HG02840 (cell line): ENCODE results near the gene APMAP.

Source experiments
- ATAC-seq: cut with Tn5 transposase; IDR thresholded peaks from one replicate; pipeline ENCODE4 v1.9.1; 2021; ENCODE audit warnings: mild to moderate bottlenecking, moderate library complexity, moderate number of reproducible peaks; ENCODE audit not compliant: unreplicated experiment, low FRiP score

Gene APMAP

DNA sequence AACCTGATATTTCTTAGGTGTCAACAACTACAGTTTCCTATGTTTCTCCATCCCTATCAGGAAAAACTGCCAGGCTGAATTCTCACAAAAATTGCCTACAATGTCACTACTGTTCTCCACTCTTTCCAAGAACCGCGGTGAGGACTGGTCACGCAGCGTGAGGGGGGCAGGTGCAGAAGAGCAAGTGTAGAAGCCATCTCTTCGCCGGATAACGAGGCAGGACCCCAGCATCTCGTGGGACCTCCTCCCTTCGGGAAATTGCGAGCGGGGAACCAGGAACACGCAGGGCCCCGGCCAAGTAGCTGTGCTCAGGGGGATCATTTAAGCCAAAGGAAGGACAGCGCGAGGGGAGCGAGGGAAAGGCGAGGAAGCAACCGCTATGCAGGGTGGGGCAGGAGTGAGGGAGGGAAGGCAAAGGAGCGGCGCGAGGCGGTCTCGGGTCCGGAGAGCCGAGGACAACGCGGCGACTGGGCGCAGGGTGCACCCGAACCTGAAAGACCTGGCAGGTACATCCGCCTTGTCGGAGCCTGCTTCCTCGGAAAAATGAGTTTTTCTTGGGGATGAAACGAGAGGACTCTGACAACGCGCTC, 559 bp downstream of the APMAP start:
- ATAC-seq = peak; percentile 32

GRCh38 chr20:24990810-24991252, 1.7 kb downstream of the APMAP start:
- ATAC-seq = no peak

DNA sequence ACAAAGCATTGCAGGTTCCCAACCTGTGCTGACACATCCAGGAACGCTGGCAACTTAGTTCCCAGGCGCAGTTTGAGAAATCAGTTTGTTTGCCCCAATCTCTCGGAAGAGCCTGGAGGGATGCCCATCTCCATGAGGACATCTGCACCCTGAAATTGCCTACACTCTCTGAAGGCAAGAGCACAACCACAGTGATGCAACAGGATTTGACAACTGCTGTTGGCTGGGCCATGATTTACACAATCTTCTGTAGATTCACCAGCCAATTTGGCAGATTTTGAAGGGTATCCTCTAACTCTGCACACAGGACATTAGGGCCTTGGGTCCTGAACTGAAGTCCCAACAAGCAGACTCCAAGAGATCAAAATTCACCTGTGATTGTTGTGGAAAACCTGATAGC, 3.4 kb downstream of the APMAP start:
- ATAC-seq = no peak

DNA sequence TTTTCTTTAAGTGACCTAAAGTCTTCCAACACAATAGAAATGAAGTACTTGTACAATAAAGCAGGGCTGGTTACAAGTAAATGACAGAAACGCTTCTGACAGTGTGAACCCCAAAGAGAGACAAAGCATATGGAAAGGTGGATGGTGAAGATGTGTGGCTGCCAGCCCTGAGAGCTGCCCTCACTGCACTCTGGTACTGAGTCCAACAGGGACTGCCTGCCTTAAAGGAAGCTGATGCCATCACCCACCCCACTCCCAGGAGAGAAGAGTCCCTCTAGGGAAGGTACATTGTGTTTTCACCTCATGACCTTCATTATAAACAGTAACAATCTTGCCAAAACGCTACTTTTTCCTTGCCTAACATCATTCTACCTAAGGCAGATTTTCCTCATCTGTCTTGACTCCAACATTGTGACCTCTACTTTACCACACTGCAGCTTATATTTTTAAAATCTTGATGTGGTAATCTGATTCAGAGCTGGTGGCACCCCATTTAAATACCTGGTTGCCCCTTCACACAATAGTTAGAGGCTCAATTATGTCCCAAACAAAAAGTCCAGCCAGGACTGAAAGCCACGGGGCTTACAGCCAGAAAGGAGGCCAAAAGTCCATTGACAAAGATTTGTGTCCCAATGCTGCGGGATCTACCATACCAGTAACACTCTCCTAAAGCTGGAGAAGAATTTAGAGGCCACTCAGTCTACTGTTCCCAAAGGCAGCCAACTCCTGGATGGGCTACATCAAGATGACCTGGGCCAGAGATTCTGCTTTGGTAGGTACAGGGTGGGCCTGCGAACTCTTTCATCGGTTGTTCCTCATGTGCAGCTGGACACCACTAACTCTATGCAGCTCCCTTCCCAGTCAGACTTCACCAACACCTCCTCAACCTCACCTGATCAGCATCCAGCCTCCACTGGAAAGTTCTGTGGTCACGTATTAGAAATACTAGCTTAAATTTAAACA, 4.4 kb downstream of the APMAP start:
- no peak for ATAC-seq

- no peak for ATAC-seq
These were observed 5.3 kb downstream of the APMAP start for GRCh38 chr20:24987244-24987643.

GRCh38 chr20:24986436-24987015, 6.0 kb downstream of the APMAP start:
- ATAC-seq = no peak

GRCh38 chr20:24985802-24986201, 6.7 kb downstream of the APMAP start:
- ATAC-seq = no peak

DNA sequence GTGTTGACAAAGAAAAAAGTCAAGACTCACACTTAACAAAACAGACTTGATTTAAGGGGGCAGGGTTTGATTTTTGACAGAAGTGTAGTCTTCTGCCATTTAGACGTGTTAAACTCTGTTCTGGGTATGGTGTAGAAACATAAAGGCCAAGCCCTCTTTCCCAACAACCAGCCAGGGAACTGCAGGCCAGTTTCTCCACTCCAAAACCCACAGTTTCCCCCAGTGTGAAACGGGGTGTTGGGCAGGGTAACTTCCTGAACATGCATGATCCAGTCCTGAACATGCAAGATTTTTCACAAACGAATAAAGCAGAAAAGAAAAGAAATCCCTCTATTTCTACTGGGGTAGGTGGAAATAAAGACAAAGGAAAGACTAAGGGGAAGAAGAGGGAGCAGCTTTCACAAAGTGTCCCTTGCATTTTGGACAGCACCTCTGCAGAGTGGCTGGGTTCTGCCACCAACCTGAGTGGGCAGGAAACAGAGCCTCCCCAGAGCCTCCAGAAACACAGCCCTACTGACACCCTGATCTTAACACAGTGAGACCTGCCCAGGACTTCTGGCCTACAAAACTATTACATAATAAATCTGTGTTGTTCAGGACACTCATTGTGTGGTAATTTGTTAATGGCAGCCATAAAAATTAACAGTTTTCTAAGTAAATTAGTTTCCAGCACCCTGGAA, 7.5 kb downstream of the APMAP start:
- ATAC-seq = no peak

DNA sequence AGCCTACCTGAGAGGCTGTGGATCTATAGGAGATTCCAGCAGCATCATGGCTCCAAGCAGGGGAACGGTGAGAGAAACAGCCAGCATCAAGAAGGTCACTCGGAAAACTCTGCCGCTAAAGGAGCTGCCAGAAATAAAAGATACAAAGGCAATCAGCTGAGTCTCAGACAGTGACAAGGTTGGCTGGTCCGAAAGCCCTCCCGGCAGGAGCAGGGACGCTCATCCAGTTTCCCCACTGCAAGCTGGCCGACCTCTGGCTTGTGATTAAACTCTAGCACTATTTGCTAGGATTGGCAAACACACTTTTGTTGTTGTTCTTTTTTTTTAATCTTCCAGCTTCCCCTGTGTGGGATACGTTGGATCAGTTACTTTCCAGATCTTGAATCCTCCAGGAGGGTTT, 8.7 kb downstream of the APMAP start:
- ATAC-seq = no peak

- ATAC-seq = no peak
These were observed 10.8 kb downstream of the APMAP start for GRCh38 chr20:24981790-24982189.

DNA sequence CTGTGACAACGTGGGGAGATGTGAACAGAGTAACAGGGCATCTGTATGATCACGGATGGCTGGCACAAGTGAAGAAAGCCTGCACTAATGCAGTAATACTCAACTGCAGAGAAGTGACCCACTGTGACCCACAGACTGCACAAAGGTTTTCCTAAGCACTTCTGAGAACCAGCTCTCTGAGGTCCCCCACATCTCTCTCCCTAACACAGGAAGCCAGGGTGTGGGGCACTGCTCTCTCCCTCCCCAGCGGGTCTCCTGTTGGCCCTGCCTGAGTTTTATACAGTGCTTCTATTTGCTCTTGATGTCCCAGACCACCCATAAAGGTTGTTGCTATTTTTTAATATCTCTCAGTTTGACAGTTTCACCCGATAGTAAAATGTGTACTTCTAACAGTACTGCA, 11.3 kb downstream of the APMAP start:
- no peak for ATAC-seq

- no peak for ATAC-seq
These were observed 12.1 kb downstream of the APMAP start for GRCh38 chr20:24980291-24981053.

GRCh38 chr20:24979036-24979960, 13.3 kb downstream of the APMAP start:
- ATAC-seq = no peak

DNA sequence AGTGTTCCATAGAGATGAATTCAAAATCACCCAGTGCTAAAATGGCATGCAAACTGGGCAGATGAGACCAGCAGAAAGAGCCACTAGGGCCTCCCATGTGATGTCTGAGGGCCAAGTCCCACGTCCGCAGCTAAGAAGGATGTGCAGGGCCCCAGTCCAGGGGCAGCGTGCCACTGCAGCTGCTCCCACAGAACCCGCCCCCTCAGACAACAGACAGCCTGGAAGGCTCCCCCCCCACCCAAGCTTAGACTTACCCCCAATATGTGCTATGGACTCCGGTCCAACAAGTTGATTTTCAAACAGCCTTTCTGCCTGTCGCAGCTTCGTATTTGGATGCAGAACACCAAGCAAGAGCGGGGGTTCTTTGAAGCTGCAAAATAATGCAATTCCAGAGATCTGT, 14.0 kb downstream of the APMAP start:
- no peak for ATAC-seq

DNA sequence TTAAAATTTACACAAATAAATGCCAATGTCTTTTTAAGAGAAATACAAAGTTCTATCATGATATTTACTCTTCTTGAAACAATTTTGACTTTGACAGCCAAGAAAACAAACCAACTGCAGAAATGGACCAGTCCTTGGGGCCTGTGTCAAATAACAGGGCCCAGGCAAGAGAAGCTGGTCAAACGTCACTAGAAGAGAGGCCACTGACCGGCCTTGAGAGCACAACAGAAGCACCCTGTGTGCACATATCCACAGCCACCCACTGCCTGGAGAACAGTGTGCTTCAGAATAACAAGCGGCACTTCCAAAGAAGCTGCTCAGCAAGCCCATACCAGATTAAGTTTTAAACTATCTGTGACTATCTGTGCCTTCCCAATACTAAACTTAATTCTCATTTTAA, 14.8 kb downstream of the APMAP start:
- ATAC-seq = no peak

DNA sequence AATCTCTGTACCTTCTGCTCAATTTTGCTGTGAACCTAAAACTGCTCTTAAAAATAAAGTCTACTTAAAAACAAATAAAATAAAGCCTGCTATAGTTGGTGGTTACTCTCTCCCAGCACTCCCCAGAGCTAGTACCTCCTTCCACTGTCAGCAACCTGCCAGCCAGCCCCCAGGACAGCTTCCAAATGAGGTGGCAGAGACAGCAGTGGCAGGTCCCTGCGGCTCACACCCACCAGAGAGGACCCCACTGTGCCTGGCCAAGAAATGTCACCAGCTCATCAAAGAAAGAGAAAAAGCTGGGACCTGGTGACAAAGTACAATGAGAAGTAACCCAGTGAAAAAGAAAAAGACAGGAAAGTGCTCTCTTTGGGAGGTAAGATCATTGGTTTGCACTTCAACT, 15.2 kb downstream of the APMAP start:
- ATAC-seq = no peak

DNA sequence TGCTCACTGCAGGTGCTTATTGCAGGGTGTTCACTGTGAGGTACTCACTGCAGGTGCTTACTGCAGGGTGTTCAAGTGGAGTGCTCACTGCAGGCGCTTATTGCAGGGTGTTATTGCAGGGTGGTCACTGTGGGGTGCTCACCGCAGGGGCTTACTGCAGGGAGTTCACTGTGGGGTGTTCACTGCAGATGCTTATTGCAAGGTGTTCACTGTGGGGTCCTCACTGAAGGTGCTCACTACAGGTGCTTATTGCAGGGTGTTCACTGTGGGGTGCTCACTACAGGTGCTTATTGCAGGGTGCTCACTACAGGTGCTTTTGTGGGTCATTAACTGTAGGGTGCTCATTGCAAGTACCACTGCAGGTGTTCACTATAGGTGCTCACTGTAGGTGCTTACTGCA, 20.2 kb downstream of the APMAP start:
- no peak for ATAC-seq

DNA sequence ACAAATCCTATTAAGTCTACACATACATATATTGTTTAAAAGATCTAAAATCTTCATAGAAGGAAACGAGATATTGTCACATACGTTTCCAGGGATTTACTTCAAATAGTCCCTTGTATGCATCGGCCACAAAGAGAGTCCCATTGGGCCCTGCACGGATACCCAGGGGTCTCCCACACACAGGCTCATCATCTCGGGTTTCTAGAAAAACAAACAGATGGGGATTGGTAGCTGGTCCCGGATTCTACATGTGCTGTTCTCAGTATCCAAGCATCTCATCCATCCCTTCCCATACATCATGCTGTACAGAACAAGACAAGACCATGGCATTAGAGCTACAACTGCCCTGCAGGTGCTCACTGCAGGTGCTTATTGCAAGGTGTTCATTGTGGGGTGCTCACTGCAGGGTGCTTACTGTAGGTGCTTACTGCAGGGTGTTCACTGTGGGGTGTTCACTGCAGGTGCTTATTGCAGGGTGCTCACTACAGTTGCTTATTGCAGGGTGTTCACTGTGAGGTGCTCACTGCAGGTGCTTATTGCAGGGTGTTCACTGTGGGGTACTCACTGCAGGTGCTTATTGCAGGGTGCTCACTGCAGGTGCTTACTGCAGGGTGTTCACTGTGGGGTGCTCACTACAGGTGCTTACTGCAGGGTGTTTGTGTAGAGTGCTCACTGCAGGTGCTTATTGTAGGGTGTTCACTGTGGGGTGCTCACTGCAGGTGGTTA, 21.0 kb downstream of the APMAP start:
- no peak for ATAC-seq

DNA sequence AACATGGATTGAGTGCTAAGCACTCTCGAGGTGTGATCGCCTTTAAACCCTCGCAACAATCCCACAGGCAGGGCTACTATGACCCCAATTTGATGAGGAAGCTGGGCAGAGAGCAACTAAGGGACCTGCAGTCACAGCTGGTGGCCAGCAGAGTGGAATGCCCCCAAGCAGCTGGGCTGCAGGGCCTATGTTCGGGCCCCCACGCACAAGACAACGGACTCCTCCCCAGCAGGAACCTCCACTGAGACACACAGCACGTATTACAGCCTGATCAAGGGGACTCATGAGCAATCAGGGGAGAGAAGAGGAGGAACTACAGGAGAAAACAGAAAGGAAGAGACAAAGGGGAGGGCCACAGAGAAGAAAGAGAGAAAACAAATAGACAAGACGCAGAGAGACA, 21.8 kb downstream of the APMAP start:
- no peak for ATAC-seq
